ENCODE measurements around the gene FGFR1OP2. TPM values are rescaled to one million over a fixed set of nuclear protein-coding genes. Genes with fewer than 3 reads are reported as not detected.

Gene FGFR1OP2
- total and polyA plus RNA-seq, 2 of the 4 experiments (the other 2 are of a cell fraction): 26.7 to 31.0 TPM

GRCh38 chr12:27013611-27014084, 75.4 kb downstream of the FGFR1OP2 start:
- no TSS peak for BruUV-seq (replicated peaks)
- POLR2A ChIA-PET (ENCODE audit: unreplicated experiment): no interaction called here
- in situ Hi-C loops (cut with MboI; ENCODE audit: low sequenced_read_pairs): no loop called here

More at GRCh38 chr12:27013611-27014084, 75.4 kb downstream of the FGFR1OP2 start:
- Histone ChIP-seq H2BK20ac (ENCODE audit: low read depth, low read length) (peak overlapping the region; percentile 11; the same call in 1 of the 2 replicates), H3K4me3 (ENCODE audit: insufficient read depth, low read depth, low read length) (peak overlapping the region; percentile 68), H2BK15ac (ENCODE audit: low read depth, low read length) (no peak overlapping the region), H3K4ac (ENCODE audit: low read depth, low read length) (peak overlapping the region; percentile 42), H3K18ac (ENCODE audit: low read depth, low read length) (no peak overlapping the region), H3K4me1 (ENCODE audit: control insufficient read depth, insufficient read depth, low read length) (no peaks in the 10 kb centered on the region), H4K8ac (ENCODE audit: low read depth in 2 of 2, low read length in 2 of 2) (peak overlapping the region in 1 of 2 experiments; percentile 71; a peak in 3 of 4 replicates), H2AK5ac (ENCODE audit: low read depth, low read length) (no peak overlapping the region), H4K20me1 (ENCODE audit: insufficient read depth, low read length) (no peaks in the 10 kb centered on the region; the same call in 1 of the 2 replicates), H3K14ac (replicated peaks; ENCODE audit: low read depth, low read length) (peak overlapping the region; percentile 14), H2AK9ac (replicated peaks; ENCODE audit: low read depth, low read length, poor library complexity) (peak overlapping the region; percentile 91), H2AFZ (replicated peaks; ENCODE audit: low read length, poor library complexity) (peak overlapping the region; percentile 96), H3K27me3 (ENCODE audit: control insufficient read depth, insufficient read depth, low read length) (no peaks in the 10 kb centered on the region), H3K27ac (ENCODE audit: insufficient read depth, low read length) (peak overlapping the region; percentile 22; the same call in 1 of the 2 replicates), H3K56ac (ENCODE audit: extremely low read depth, insufficient read depth, low read length) (peak overlapping the region; percentile 73), H3K79me1 (ENCODE audit: low read depth in 1 of 2, low read length in 2 of 2) (peaks cover 7 to 28% of the 10 kb centered on the region in 2 experiments), H3K4me2 (ENCODE audit: low read depth, low read length) (peak overlapping the region; percentile 86), H3K9me3 (ENCODE audit: control insufficient read depth, insufficient read depth, low read length) (no peaks in the 10 kb centered on the region), H4K91ac (ENCODE audit: insufficient read depth, low read depth, low read length) (no peak overlapping the region), H3K23ac (ENCODE audit: low read depth, low read length) (peak overlapping the region; percentile 3; the same call in 1 of the 2 replicates), H2BK5ac (ENCODE audit: low read depth, low read length, poor library complexity, severe bottlenecking) (peak overlapping the region; percentile 27), H3K9ac (ENCODE audit: low read depth, low read length) (peak overlapping the region; percentile 60), H3K36me3 (ENCODE audit: control insufficient read depth, insufficient read depth, low read length) (no peaks in the 10 kb centered on the region), H4K5ac (ENCODE audit: low read depth, low read length) (peak overlapping the region; percentile 19; the same call in 1 of the 2 replicates), H2BK120ac (ENCODE audit: low read depth, low read length) (no peak overlapping the region), H3K9me1 (ENCODE audit: insufficient read depth, low read length) (no peaks in the 10 kb centered on the region)
- peak; percentile 44 for ATAC-seq (ENCODE audit: low read depth)
- intact Hi-C loops (cut with micrococcal nuclease): loop anchor here (2.0 to 5.0 kb wide), 3 partner anchors 76 to 231 kb away; partner anchors contain the start of genes FGFR1OP2, INTS13 and STK38L
- dilution Hi-C loops (cut with HindIII; ENCODE audit: low sequenced_read_pairs, unreplicated experiment): no loop called here
- TF ChIP-seq POLR2A (IDR thresholded peaks at IDR 0.05; ENCODE audit: low read depth, low read length) (no peak), MAFK (IDR thresholded peaks at IDR 0.05; ENCODE audit: low read depth, low read length) (no peak), RCOR1 (IDR thresholded peaks at IDR 0.05; ENCODE audit: insufficient replicate concordance, low read length) (no peak), NFE2L2 (IDR thresholded peaks at IDR 0.05; ENCODE audit: low read depth, low read length) (no peak), MAZ (IDR thresholded peaks at IDR 0.05; ENCODE audit: borderline replicate concordance, low read depth, low read length) (no peak), USF2 (IDR thresholded peaks at IDR 0.05; ENCODE audit: low read depth, low read length) (no peak), SMC3 (IDR thresholded peaks at IDR 0.05; ENCODE audit: low read depth, low read length) (no peak), RAD21 (IDR thresholded peaks at IDR 0.05; ENCODE audit: low read length) (no peak), FOS (IDR thresholded peaks at IDR 0.05; ENCODE audit: low read depth, low read length) (no peak), CEBPB (IDR thresholded peaks at IDR 0.05; ENCODE audit: low read depth, low read length) (no peak), CTCF (conservative IDR thresholded peaks at IDR 0.05; ENCODE audit: low read depth, low read length) (no peak), RFX5 (IDR thresholded peaks at IDR 0.05; ENCODE audit: low read depth, low read length) (no peak), ELK1 (IDR thresholded peaks at IDR 0.05; ENCODE audit: borderline replicate concordance, low read depth, low read length) (no peak), CHD1 (IDR thresholded peaks at IDR 0.05; ENCODE audit: low read depth, low read length) (no peak), BHLHE40 (IDR thresholded peaks at IDR 0.05; ENCODE audit: low read depth, low read length) (no peak), MXI1 (IDR thresholded peaks at IDR 0.05; ENCODE audit: borderline replicate concordance, low read depth, low read length) (no peak)
- WGBS, 2 experiments (ENCODE audit: extremely low coverage in 2 of 2, insufficient read length in 1 of 2): 3% methylated on average over 6 of the region's 13 CpGs; no CpG with 5 or more reads in 1 of the 2 experiments
- CTCF ChIA-PET: interaction anchor here (0.7 to 0.8 kb wide), 2 partner anchors 10 to 180 kb away, joined by 3 read pairs; no protein-coding TSS in a partner anchor
- peak; percentile 47 for DNase-seq

Measured in IMR-90 (cell line).